ENCODE measurements around the gene RPL38.

DNA sequence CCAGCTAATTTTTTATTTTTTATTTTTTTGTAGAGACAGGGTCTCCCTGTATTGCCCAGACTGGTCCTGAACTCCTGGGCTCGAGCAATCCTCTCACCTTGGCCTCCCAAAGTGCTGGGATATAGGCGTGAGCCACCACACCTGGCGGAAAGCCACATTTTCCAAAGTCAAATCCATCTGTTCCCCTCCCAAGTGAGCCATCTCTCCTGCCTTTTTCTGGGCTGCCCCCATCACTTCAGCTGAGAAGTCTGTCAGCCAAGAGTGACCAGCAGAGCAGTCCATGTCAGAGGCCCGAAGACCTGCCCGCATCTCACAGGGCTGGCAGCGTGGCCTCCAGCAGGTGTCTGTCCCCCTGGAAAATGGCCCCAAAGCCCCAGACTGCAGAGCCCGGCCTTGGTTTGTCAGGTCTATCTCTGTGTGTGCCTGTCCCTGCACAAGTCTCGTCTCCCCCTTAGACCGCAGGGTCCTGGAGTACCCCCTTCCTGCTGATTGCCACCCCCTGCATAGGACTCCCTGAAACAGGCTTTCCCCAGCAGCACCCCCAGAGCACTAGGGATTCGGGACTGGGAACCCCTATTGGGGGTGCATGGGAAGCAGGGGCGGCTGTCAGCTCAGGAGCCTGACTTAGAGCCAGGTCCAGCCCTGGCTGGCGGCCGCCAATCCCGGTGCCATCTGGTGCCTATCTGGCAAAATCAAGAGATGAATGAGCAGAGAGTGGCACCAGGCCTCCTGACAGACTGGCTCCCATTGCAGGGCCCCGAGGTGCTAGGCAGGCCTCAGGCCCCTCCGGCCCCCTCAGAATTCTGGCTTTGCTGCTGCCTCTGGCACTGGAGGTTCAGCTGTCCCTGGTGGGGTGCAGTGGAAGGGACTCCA, 17.7 kb downstream of the RPL38 start:
- TF ChIP-seq POLR2AphosphoS5 (IDR thresholded peaks at IDR 0.05; ENCODE audit: low read depth, low read length) (no peak), POLR2A (IDR thresholded peaks at IDR 0.05; ENCODE audit: low read depth, low read length) (no peak), TAF1 (IDR thresholded peaks at IDR 0.05; ENCODE audit: low read depth, low read length) (no peak), SPI1 (IDR thresholded peaks at IDR 0.05; ENCODE audit: low read depth, low read length) (no peak), PAX5 (IDR thresholded peaks at IDR 0.05; ENCODE audit: insufficient read depth, low read length, severe bottlenecking) (no peak), POU2F2 (IDR thresholded peaks at IDR 0.05; ENCODE audit: low read depth, low read length) (no peak)
